Prostate gland (tissue), 2 donors: Measurements from ENCODE around the gene SH3PXD2A. TPM values are rescaled to one million over a fixed set of nuclear protein-coding genes. Genes with fewer than 3 reads are reported as not detected.

Experiments
- DNase-seq: peaks from one replicate; pipeline ENCODE4 v3.0.0-alpha.2; 2019; ENCODE audit warnings: low spot score
- H3K27ac ChIP-seq, 2 donors: fragments of 200-600 bp; sonication (generic); 2 replicates each; pipeline ENCODE4 v1.5.1; 2017 to 2019
- H3K27me3 ChIP-seq: fragments of 200-600 bp; sonication (generic); replicated peaks from 2 replicates; pipeline ENCODE4 v1.5.1; 2019; ENCODE audit not compliant: insufficient read depth
- H3K36me3 ChIP-seq, 2 donors: fragments of 200-600 bp; sonication (generic); 1 replicate in 1 of 2; 2 replicates in 1 of 2; pipeline versions ENCODE4 v1.5.1 to v1.8.1; 2017 to 2019
- H3K4me1 ChIP-seq: fragments of 200-600 bp; sonication (generic); replicated peaks from 2 replicates; pipeline ENCODE4 v1.5.1; 2019
- H3K4me3 ChIP-seq, 2 donors: fragments of 200-600 bp; sonication (generic); 2 replicates each; pipeline ENCODE4 v1.5.1; 2017 to 2019
- H3K9me3 ChIP-seq: fragments of 200-600 bp; sonication (generic); 2 replicates; pipeline ENCODE4 v1.5.1; 2017
- POLR2A ChIP-seq: fragments of 450-650 bp; IDR thresholded peaks from one replicate; pipeline ENCODE4 v1.6.1; 2016; ENCODE audit warnings: antibody characterized with exemption, mild to moderate bottlenecking
- POLR2AphosphoS5 ChIP-seq: sonication (generic); formaldehyde crosslinking; IDR thresholded peaks from one replicate; pipeline ENCODE4 v1.6.1; 2017; ENCODE audit warnings: antibody characterized with exemption
- WGBS: methylation state at CpG from one replicate; pipeline ENCODE4 v1.1.5; 2018; 5-methylcytosine and 5-hydroxymethylcytosine counted together
- intact Hi-C: fragments of 100-400 bp; cut with DNase I; formaldehyde crosslinking; loops from one replicate; pipeline ENCODE4 v1.14.2; 2022
- total RNA-seq, 2 donors: library from RNA; depleted of rRNA; stranded (reverse); fragments of >200 nt; gene quantifications; one replicate each; pipeline ENCODE4 v1.1.0, GENCODE V29; 2016
- TF ChIP-seq, protein P1 (sequence below), 4 experiments: fragments of 200-600 bp in 2 of 4; fragments of 450-650 bp in 2 of 4; sonication (generic) in 2 of 4; IDR thresholded peaks; 1 replicate in 3 of 4; 2 replicates in 1 of 4; pipeline ENCODE4 v1.5.1; 2016 to 2019; ENCODE audit warnings: antibody characterized with exemption in 4 of 4, mild to moderate bottlenecking in 2 of 4, moderate library complexity in 2 of 4

SH3PXD2A gene
- total RNA-seq, 2 donors from 2014 or later, result 14.2 to 26.4 TPM

DNA sequence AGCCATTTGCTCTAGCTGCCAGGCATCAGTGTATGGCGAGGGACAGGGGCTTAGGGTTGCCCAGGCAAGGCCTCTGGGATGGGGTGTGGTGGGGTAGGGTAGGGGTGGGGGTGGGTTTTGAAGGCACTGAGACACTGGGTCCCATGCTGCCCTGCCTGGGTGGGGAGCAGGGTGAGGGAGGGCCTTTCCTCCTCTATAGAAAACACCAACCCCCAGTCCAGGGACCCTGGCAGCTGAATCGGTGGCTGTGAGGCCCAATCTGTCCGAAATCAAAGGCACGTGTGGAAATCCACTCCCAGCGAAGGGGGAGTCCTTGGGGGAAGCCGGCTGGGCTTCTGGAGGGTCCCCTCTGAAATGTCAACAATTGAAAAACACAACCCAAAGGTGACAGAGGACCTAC is 255.5 kb downstream of the SH3PXD2A start:
- no peak overlapping the region for H3K27ac ChIP-seq
- TF ChIP-seq, protein P1, sequence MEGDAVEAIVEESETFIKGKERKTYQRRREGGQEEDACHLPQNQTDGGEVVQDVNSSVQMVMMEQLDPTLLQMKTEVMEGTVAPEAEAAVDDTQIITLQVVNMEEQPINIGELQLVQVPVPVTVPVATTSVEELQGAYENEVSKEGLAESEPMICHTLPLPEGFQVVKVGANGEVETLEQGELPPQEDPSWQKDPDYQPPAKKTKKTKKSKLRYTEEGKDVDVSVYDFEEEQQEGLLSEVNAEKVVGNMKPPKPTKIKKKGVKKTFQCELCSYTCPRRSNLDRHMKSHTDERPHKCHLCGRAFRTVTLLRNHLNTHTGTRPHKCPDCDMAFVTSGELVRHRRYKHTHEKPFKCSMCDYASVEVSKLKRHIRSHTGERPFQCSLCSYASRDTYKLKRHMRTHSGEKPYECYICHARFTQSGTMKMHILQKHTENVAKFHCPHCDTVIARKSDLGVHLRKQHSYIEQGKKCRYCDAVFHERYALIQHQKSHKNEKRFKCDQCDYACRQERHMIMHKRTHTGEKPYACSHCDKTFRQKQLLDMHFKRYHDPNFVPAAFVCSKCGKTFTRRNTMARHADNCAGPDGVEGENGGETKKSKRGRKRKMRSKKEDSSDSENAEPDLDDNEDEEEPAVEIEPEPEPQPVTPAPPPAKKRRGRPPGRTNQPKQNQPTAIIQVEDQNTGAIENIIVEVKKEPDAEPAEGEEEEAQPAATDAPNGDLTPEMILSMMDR (IDR thresholded peaks at IDR 0.05), result no peak
- TF ChIP-seq POLR2AphosphoS5 (no peak), POLR2A (no peak)
- H3K4me1 ChIP-seq, result no peaks in the 10 kb centered on the region
- no peaks in the 10 kb centered on the region for H3K9me3 ChIP-seq
- no peaks in the 10 kb centered on the region for H3K36me3 ChIP-seq
- intact Hi-C loops, result no loop called here
- H3K4me3 ChIP-seq, result no peak overlapping the region
- no peaks in the 10 kb centered on the region for H3K27me3 ChIP-seq
- no peak for DNase-seq
- WGBS, result 83% methylated on average over 6 of the region's 6 CpGs

DNA sequence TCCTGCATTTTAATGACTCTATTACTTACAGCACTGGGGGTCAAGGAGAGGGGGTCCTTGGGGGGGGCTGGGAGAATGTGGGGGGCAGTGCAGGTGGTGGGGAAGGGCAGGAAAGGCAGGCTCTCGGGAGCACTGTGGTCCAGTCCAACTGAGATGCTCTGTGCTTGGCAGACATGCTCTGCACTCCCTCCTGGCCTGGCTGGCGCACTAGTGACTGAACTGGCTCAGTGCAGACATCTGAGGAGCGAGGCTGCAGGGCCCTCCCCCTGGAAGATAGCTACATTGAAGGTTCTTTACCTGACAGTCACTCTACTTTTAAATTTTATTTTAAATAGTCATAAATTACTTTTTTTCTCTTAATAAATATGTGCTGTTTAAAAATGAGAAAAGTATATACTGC is 256.2 kb downstream of the SH3PXD2A start:
- no peaks in the 10 kb centered on the region for H3K27me3 ChIP-seq
- 57% methylated on average over 3 of the region's 3 CpGs for WGBS

DNA sequence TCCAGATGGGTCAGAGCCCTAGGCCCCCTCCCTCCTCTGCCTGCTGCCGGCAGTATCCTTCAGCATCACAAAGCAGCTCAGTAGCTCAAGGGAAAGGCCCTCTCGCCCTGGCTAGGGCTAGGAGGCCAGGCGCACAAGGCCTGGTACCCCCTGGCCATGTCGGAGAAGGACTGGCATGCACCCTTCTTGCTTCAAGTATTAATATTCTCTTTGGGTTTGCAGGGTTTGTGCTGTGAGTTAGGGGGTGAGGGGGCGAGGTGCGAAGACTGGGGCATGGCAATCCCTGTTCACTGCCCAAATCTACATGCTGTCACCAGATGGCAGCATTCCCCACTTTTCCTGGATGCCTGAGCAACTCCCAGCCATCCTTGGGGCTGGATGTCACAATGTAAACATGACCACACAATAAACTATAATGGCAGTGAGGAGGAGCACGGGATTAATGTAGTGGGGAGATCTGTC is 256.7 kb downstream of the SH3PXD2A start:
- intact Hi-C loops, result no loop called here
- Histone ChIP-seq H3K9me3 (no peaks in the 10 kb centered on the region), H3K36me3 (no peaks in the 10 kb centered on the region), H3K4me3 (no peak overlapping the region), H3K27ac (no peak overlapping the region), H3K27me3 (no peaks in the 10 kb centered on the region), H3K4me1 (no peaks in the 10 kb centered on the region)
- DNase-seq, result peak; percentile 72
- TF ChIP-seq, protein P1 (IDR thresholded peaks at IDR 0.05), result peak; percentile 52 to 86 (median 76)
- TF ChIP-seq POLR2AphosphoS5 (peak; percentile 74), POLR2A (no peak)
- 39% methylated on average over 7 of the region's 7 CpGs for WGBS

More for the DNA sequence above, 256.2 kb downstream of the SH3PXD2A start:
- Histone ChIP-seq H3K9me3 (no peaks in the 10 kb centered on the region), H3K36me3 (no peaks in the 10 kb centered on the region), H3K27ac (no peak overlapping the region), H3K4me1 (no peaks in the 10 kb centered on the region), H3K4me3 (no peak overlapping the region)
- TF ChIP-seq, protein P1 (IDR thresholded peaks at IDR 0.05), result no peak
- TF ChIP-seq POLR2AphosphoS5 (no peak), POLR2A (no peak)
- intact Hi-C loops, result no loop called here
- DNase-seq, result no peak

DNA sequence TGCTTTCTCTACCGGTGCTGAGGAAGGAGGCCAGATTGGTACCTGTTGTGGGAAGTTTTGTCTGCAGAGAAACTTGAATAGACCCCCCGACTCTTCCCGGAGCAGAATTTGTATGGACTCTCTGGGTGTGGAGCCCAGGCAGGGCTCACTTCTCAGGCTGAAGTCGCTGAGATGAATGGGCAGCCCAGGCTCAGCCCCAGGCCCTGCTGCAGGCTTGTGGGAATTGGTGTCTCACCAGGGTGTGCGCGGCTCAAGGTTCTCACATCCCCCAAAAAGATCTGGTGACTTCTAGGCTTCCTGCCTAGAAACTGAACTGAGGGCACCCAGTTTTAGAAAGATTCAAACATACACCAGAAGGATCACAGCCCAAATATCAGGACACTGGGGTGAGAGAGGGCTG is 258.4 kb downstream of the SH3PXD2A start:
- no peak for DNase-seq
- no peaks in the 10 kb centered on the region for H3K4me1 ChIP-seq

More for the DNA sequence above, 258.4 kb downstream of the SH3PXD2A start:
- 86% methylated on average over 6 of the region's 6 CpGs for WGBS
- no peaks in the 10 kb centered on the region for H3K27me3 ChIP-seq
- H3K4me3 ChIP-seq, result no peak overlapping the region
- H3K36me3 ChIP-seq, result no peaks in the 10 kb centered on the region
- TF ChIP-seq POLR2AphosphoS5, result no peak
- TF ChIP-seq, protein P1 (IDR thresholded peaks at IDR 0.05), result no peak
- TF ChIP-seq POLR2A, result no peak
- intact Hi-C loops, result no loop called here
- H3K27ac ChIP-seq, result no peak overlapping the region
- H3K9me3 ChIP-seq, result no peaks in the 10 kb centered on the region
